Stomach (tissue), 4 donors: Measurements from ENCODE around the gene ETV6.

Source experiments
- CTCF ChIP-seq, 7 experiments: fragments of 450-650 bp in 4 of 7; fragments of 200-600 bp in 3 of 7; sonication (generic) in 3 of 7; IDR thresholded peaks; one replicate each; pipeline ENCODE4 v1.5.1; 2016 to 2019; ENCODE audit warnings: antibody characterized with exemption in 7 of 7, control low read depth in 2 of 7, mild to moderate bottlenecking in 1 of 7
- EP300 ChIP-seq: sonication (generic); formaldehyde crosslinking; IDR thresholded peaks from one replicate; pipeline ENCODE4 v1.6.1; 2017; ENCODE audit warnings: antibody characterized with exemption
- POLR2A ChIP-seq, 4 donors: fragments of 450-650 bp; IDR thresholded peaks; one replicate each; pipeline ENCODE4 v1.6.1; 2016; ENCODE audit warnings: antibody characterized with exemption in 4 of 4, control low read depth in 2 of 4, mild to moderate bottlenecking in 1 of 4, moderate library complexity in 1 of 4

DNA sequence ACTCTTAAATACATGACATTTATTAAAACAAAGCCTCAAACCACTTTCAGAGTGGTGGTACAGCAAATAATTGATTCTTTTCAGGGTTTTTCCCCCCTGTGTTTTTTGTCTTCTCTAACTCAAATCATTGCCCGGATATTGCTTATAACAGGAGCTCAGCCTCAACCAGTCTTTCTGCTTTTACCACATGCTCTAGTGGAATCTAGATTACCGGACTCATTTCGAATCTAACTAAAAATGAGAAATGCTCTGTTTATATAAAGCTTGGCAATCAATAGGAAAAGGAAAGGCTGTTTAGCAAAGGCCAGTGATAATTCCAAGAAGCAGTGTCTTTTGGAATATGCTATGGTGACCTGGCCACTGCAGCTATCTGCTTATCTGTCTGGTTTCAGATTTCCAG lies 161.5 kb downstream of the ETV6 start:
- TF ChIP-seq CTCF (IDR thresholded peaks at IDR 0.05) = no peak
- no peak for TF ChIP-seq EP300
- no peak for TF ChIP-seq POLR2A (IDR thresholded peaks at IDR 0.05)
